ENCODE measurements around the gene NRP1. TPM values are rescaled to one million over a fixed set of nuclear protein-coding genes. Genes with fewer than 3 reads are reported as not detected.

The NRP1 gene
- polyA plus RNA-seq, 3 donors, result 1.1 to 1.7 (median 1.3) TPM

DNA sequence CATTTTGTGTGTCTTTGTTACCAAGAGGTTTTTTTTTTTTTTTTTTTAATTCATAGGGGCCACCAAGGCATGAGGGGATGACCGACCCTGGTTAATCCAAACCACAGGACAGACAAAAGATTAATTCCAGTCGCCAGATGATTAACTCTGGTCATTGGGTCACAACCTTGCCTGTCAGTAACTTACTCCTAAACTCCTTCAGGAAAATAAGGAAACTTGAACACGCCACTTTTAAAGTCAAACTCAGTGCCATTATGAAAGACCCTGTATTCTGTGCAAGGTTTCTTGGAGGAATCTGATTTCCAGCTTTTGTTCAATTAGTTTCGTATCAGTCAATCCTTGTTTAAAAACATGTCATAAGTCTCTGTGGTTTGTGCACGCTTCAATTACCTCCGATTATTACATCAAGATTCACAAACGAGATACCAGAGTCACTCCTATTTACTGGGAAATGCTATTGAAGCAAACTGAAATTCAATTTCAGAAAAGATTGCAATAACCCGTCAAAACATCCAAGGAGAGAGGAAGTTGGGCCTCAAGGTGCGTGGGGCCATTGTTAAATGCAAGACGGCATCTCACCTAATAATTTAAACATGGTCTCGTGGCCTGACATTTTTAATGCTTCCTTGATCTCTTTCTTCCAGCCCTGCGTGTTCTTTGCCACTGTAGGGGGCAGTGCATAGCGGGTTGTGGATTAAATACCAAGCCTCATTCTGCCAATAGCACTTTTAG, 44.0 kb downstream of the NRP1 start:
- no peak overlapping the region for H3K27ac Mint-ChIP-seq
- WGBS (ENCODE audit: insufficient coverage), result 60% methylated on average over 3 of the region's 13 CpGs
- no peaks in the 10 kb centered on the region for H3K36me3 Mint-ChIP-seq
- no peak overlapping the region for H3K4me3 Mint-ChIP-seq
- intact Hi-C loops (cut with micrococcal nuclease), result no loop called here
- H3K27me3 ChIP-seq (ENCODE audit: control insufficient read depth in 2 of 2, insufficient read depth in 2 of 2, low read length in 2 of 2), result no peaks in the 10 kb centered on the region
- TF ChIP-seq, protein P1, sequence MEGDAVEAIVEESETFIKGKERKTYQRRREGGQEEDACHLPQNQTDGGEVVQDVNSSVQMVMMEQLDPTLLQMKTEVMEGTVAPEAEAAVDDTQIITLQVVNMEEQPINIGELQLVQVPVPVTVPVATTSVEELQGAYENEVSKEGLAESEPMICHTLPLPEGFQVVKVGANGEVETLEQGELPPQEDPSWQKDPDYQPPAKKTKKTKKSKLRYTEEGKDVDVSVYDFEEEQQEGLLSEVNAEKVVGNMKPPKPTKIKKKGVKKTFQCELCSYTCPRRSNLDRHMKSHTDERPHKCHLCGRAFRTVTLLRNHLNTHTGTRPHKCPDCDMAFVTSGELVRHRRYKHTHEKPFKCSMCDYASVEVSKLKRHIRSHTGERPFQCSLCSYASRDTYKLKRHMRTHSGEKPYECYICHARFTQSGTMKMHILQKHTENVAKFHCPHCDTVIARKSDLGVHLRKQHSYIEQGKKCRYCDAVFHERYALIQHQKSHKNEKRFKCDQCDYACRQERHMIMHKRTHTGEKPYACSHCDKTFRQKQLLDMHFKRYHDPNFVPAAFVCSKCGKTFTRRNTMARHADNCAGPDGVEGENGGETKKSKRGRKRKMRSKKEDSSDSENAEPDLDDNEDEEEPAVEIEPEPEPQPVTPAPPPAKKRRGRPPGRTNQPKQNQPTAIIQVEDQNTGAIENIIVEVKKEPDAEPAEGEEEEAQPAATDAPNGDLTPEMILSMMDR (IDR thresholded peaks at IDR 0.05), result no peak
- no peak overlapping the region for H2AFZ ChIP-seq (ENCODE audit: insufficient read depth, low read depth, low read length, poor library complexity, severe bottlenecking)
- peaks cover 0 to 8% (median 2%) of the 10 kb centered on the region in 3 donors for H3K27me3 Mint-ChIP-seq (ENCODE audit: low read depth in 3 of 3)
- H3K79me2 ChIP-seq (ENCODE audit: insufficient read depth, low read length), result no peaks in the 10 kb centered on the region
- no peaks in the 10 kb centered on the region for H3K4me1 ChIP-seq (ENCODE audit: control insufficient read depth in 1 of 2, insufficient read depth in 2 of 2, low read length in 2 of 2)
- no peaks in the 10 kb centered on the region for H3K4me1 Mint-ChIP-seq
- no peak overlapping the region for H3K4me2 ChIP-seq (replicated peaks; ENCODE audit: extremely low read depth, low read length, poor library complexity, severe bottlenecking)
- no peak overlapping the region for H3K9ac ChIP-seq (ENCODE audit: insufficient read depth, low read length, poor library complexity, severe bottlenecking)
- no peaks in the 10 kb centered on the region for H3K9me3 ChIP-seq (replicated peaks in 1 of 2; ENCODE audit: control insufficient read depth in 1 of 2, insufficient read depth in 1 of 2, low read length in 2 of 2)
- H4K20me1 ChIP-seq (ENCODE audit: insufficient read depth, low read length), result no peaks in the 10 kb centered on the region
- H3K9me3 Mint-ChIP-seq, result peaks cover 0 to 1% (median 0%) of the 10 kb centered on the region in 7 donors
- no peak for DNase-seq
- H3K4me3 ChIP-seq (replicated peaks in 1 of 3; ENCODE audit: low read depth in 2 of 3, low read length in 3 of 3), result no peak overlapping the region
- H3K27ac ChIP-seq (ENCODE audit: low read depth in 1 of 2, low read length in 2 of 2), result no peak overlapping the region
- H3K36me3 ChIP-seq (replicated peaks in 1 of 2; ENCODE audit: control insufficient read depth in 1 of 2, insufficient read depth in 2 of 2, low read length in 2 of 2), result no peaks in the 10 kb centered on the region

DNA sequence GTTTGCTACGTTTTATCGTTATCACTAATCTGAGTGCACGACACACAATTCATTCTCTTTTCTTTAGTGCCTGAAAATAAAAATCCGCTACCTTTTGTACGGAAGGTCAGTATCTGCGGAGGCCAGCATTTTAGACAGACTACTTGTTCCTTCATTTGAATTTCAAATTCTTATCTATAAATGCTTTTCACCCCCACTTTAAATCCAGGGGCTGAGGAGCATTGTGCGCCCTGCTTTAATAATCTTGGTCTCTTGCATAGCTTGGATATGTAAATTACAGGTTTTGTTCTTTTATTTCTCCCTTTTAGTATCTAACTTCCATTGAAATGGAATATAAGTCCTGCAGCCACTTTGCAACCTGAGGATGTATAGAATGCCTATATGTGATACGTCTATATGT, 44.7 kb downstream of the NRP1 start:
- Histone ChIP-seq H3K79me2 (ENCODE audit: insufficient read depth, low read length) (no peaks in the 10 kb centered on the region), H3K27me3 (ENCODE audit: control insufficient read depth in 2 of 2, insufficient read depth in 2 of 2, low read length in 2 of 2) (peaks cover 0 to under 1% of the 10 kb centered on the region in 2 donors), H2AFZ (ENCODE audit: insufficient read depth, low read depth, low read length, poor library complexity, severe bottlenecking) (no peak overlapping the region), H3K4me2 (replicated peaks; ENCODE audit: extremely low read depth, low read length, poor library complexity, severe bottlenecking) (no peak overlapping the region), H3K36me3 (replicated peaks in 1 of 2; ENCODE audit: control insufficient read depth in 1 of 2, insufficient read depth in 2 of 2, low read length in 2 of 2) (no peaks in the 10 kb centered on the region), H3K4me3 (replicated peaks in 1 of 3; ENCODE audit: low read depth in 2 of 3, low read length in 3 of 3) (no peak overlapping the region), H3K9me3 (replicated peaks in 1 of 2; ENCODE audit: control insufficient read depth in 1 of 2, insufficient read depth in 1 of 2, low read length in 2 of 2) (no peaks in the 10 kb centered on the region), H3K27ac (ENCODE audit: low read depth in 1 of 2, low read length in 2 of 2) (no peak overlapping the region), H3K9ac (ENCODE audit: insufficient read depth, low read length, poor library complexity, severe bottlenecking) (no peak overlapping the region), H3K4me1 (ENCODE audit: control insufficient read depth in 1 of 2, insufficient read depth in 2 of 2, low read length in 2 of 2) (no peaks in the 10 kb centered on the region), H4K20me1 (ENCODE audit: insufficient read depth, low read length) (no peaks in the 10 kb centered on the region)
- no peak overlapping the region for H3K4me3 Mint-ChIP-seq
- no peak for DNase-seq
- peaks cover 0 to 8% (median 2%) of the 10 kb centered on the region in 3 donors for H3K27me3 Mint-ChIP-seq (ENCODE audit: low read depth in 3 of 3)
- H3K36me3 Mint-ChIP-seq, result no peaks in the 10 kb centered on the region
- WGBS (ENCODE audit: insufficient coverage), result 97% methylated on average over 5 of the region's 8 CpGs
- no peak overlapping the region for H3K27ac Mint-ChIP-seq
- no peaks in the 10 kb centered on the region for H3K4me1 Mint-ChIP-seq
- H3K9me3 Mint-ChIP-seq, result peaks cover 0 to 1% (median 0%) of the 10 kb centered on the region in 7 donors
- TF ChIP-seq, protein P1 (IDR thresholded peaks at IDR 0.05), result no peak
- intact Hi-C loops (cut with micrococcal nuclease), result no loop called here
